Mononuclear cell (primary cell): ENCODE results near the gene CMTM5. TPM values are rescaled to one million over a fixed set of nuclear protein-coding genes. Genes with fewer than 3 reads are reported as not detected.
"Not testable (repeated sequence)": the region's sequence is repeated elsewhere in the genome, so short reads cannot be mapped to it uniquely, and the experiment has no call there.

Source experiments
- H3K27me3 ChIP-seq: 2 replicates; pipeline ENCODE4 v1.6.0; 2011; ENCODE audit warnings: low read length, control low read depth; ENCODE audit not compliant: insufficient read depth
- H3K4me1 ChIP-seq: 2 replicates; pipeline ENCODE4 v1.5.1; 2011; ENCODE audit warnings: mild to moderate bottlenecking, low read length, control low read depth; ENCODE audit not compliant: insufficient read depth
- H3K4me3 ChIP-seq: 2 replicates; pipeline ENCODE4 v1.5.1; 2011; ENCODE audit warnings: mild to moderate bottlenecking, low read length, moderate library complexity
- H3K9me3 ChIP-seq: 2 replicates; pipeline ENCODE4 v1.5.1; 2011; ENCODE audit warnings: low read depth, mild to moderate bottlenecking, control low read depth, low read length
- total RNA-seq: library from RNA; depleted of rRNA; stranded (reverse); fragments of >200 nt; gene quantifications from one replicate; pipeline ENCODE4 v1.2.3, GENCODE V29; 2012

Gene CMTM5
- total RNA-seq, 1 donor: 22.0 TPM

DNA sequence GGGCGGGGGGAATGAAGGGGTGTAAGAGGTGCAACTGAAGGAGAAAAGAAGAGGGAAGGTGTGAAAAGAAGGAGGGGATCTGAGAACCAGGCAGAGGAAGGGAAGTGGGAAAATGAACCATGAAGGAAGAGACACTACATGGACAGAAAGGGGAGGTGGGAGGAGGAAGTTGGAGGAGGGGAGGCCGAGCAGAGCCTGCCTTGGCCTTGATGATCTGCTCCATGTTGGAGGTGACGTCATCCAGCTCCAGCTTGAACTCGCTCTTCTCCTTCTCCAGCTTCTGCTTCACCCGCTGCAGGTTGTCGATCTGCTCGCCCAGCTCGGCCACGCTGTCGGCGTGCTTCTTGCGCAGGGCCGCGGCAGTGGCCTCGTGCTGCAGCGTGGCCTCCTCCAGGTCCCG lies 42.8 kb downstream of the CMTM5 start:
- not testable (repeated sequence) for H3K4me3 ChIP-seq, H3K27me3 ChIP-seq, H3K9me3 ChIP-seq, H3K4me1 ChIP-seq

- H3K4me1 ChIP-seq: no peaks in the 10 kb centered on the region
- H3K27me3 ChIP-seq: no peaks in the 10 kb centered on the region
- H3K9me3 ChIP-seq: no peaks in the 10 kb centered on the region
- no peak overlapping the region for H3K4me3 ChIP-seq
Observed at GRCh38 chr14:23421594-23421993, 44.7 kb downstream of the CMTM5 start.

DNA sequence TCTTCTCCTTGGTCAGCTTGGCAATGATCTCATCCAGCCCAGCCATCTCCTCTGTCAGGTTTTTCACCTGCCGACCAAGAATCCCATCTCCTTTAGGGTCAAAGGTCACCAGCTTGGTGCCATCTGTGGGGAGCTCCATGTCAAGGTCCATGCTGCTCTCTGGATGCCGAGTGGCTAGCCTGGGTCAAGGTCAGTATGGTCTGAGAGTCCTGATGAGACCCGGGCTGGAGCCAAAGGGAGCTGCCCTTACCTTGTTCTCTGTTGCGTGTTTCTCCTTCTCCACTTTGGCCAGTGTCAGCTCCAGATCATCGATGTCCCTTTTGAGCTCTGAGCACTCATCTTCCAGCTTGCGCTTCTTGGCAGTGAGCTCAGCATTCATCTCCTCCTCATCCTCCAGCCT lies 46.8 kb downstream of the CMTM5 start:
- H3K9me3 ChIP-seq: no peaks in the 10 kb centered on the region
- H3K27me3 ChIP-seq: no peaks in the 10 kb centered on the region
- H3K4me1 ChIP-seq: no peaks in the 10 kb centered on the region
- H3K4me3 ChIP-seq: no peak overlapping the region

DNA sequence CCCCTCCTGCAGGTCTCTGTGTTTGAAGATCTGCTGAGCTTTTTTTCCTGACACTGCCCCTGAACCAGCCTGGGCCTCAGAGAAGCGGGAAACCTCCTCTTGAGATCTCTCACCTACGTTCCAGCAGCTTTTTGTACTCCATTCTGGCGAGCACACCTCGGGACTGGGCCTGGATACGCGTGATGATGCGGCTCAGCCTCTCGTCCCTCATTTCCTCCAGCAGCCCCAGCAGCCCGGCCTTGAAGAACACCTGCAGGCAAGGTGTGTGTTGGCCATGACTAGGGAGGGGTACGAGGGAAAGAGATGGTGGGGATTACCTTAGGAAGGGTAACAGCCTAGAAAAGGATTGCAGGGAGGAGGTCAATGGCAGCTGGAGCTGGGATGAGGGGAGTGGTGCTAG lies 48.3 kb downstream of the CMTM5 start:
- Histone ChIP-seq H3K4me1 (no peaks in the 10 kb centered on the region), H3K4me3 (no peak overlapping the region), H3K27me3 (no peaks in the 10 kb centered on the region), H3K9me3 (no peaks in the 10 kb centered on the region)

DNA sequence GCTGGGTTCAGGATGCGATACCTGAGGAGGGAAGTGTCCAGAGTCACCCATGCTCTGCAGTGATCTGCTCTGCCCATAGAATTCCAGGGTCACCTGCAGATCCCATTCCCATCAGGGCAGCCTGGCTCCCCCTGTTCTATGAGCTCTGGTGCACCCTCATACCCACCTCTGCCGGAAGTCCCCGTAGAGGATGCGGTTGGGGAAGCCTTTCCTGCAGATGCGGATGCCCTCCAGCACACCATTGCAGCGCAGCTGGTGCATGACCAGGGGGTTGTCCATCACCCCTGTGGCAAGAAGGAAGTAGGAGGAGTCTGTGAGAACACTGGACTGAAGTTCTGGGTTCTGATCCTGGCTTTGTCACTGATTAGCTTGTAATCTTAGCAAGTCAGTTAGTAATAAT lies 49.0 kb downstream of the CMTM5 start:
- H3K9me3 ChIP-seq, H3K27me3 ChIP-seq, H3K4me3 ChIP-seq, H3K4me1 ChIP-seq: not testable (repeated sequence)

DNA sequence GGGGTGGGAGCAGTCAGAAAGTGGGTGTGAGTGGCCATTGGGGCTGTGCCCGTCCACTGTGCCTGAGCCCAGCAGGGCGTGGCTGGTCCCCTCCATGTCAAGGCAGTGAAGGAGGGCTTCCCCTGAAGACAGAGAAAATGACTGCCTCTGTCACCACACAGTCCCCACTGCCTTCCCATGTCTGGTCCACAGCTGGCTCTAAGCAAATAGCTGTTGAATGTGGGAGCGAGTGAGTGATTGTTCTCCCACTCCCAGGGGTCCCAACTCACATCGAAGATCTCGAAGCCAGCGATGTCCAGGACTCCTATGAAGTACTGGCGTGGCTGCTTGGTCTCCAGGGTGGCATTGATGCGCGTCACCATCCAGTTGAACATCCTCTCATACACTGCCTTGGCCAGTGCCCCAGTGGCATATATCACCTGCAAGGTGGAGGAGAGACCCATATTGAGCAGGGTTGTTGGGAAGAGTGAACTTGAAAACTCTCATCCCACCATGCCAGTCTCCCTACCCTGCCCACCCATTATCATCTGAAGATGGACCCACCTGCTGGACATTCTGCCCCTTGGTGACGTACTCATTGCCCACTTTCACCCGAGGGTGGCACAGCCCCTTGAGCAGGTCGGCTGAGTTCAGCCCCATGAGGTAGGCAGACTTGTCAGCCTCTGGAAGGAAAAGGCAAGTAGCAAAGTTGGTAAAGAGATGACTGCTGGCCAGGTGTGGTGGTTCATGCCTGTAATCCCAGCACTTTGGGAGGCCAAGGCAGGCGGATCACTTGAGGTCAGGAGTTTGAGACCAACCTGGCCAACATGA lies 52.0 kb downstream of the CMTM5 start:
- no peaks in the 10 kb centered on the region for H3K9me3 ChIP-seq
- no peak overlapping the region for H3K4me3 ChIP-seq
- no peaks in the 10 kb centered on the region for H3K27me3 ChIP-seq
- H3K4me1 ChIP-seq: no peaks in the 10 kb centered on the region

Other genes starting within 250 kb of the CMTM5 start
- 0.21 TPM for gene SLC7A8, start 193.4 kb upstream of the CMTM5 start, total RNA-seq
- 0.10 TPM for gene RNF212B, start 139.1 kb upstream of the CMTM5 start, total RNA-seq
- gene HOMEZ, start 90.9 kb upstream of the CMTM5 start, total RNA-seq: 1.5 TPM
- gene PPP1R3E, start 74.2 kb upstream of the CMTM5 start, total RNA-seq: 12.5 TPM
- gene BCL2L2, start 70.2 kb upstream of the CMTM5 start, total RNA-seq: 3.4 TPM
- 51.0 TPM for gene PABPN1, start 55.6 kb upstream of the CMTM5 start, total RNA-seq
- 5.6 TPM for gene SLC22A17, start 24.2 kb upstream of the CMTM5 start, total RNA-seq
- gene EFS, start 11.9 kb upstream of the CMTM5 start, total RNA-seq: not detected
- not detected for gene IL25, start 4.2 kb upstream of the CMTM5 start, total RNA-seq
- gene MYH6, start 31.2 kb downstream of the CMTM5 start, total RNA-seq: not detected
- gene MYH7, start 58.6 kb downstream of the CMTM5 start, total RNA-seq: not detected
- gene NGDN, start 92.7 kb downstream of the CMTM5 start, total RNA-seq: 92.7 TPM
- under 0.01 TPM for gene ZFHX2, start 174.7 kb downstream of the CMTM5 start, total RNA-seq
- 11.5 TPM for gene THTPA, start 179.2 kb downstream of the CMTM5 start, total RNA-seq
- 53.1 TPM for gene AP1G2, start 190.7 kb downstream of the CMTM5 start, total RNA-seq
- gene JPH4, start 201.7 kb downstream of the CMTM5 start, total RNA-seq: not detected